Type B pancreatic cell (in vitro differentiated cells): Measurements from ENCODE around the gene MSI2. TPM values are rescaled to one million over a fixed set of nuclear protein-coding genes. Genes with fewer than 3 reads are reported as not detected.

Experiments
- DNase-seq: peaks from one replicate; pipeline ENCODE4 v3.0.0; 2021; ENCODE audit warnings: mixed read lengths; ENCODE audit not compliant: unreplicated experiment; ENCODE audit errors: extremely low spot score
- H3K27ac Mint-ChIP-seq: 2 replicates; pipeline ENCODE4 v1.8.0; 2021; ENCODE audit warnings: mild to moderate bottlenecking, mixed read lengths
- H3K27me3 Mint-ChIP-seq: 2 replicates; pipeline ENCODE4 v1.8.0; 2021; ENCODE audit warnings: mixed read lengths
- H3K36me3 Mint-ChIP-seq: 2 replicates; pipeline ENCODE4 v1.8.0; 2021; ENCODE audit warnings: mixed read lengths
- H3K4me1 Mint-ChIP-seq: one replicate; pipeline ENCODE4 v1.8.0; 2021; ENCODE audit warnings: mixed read lengths; ENCODE audit not compliant: unreplicated experiment
- H3K4me3 Mint-ChIP-seq: 2 replicates; pipeline ENCODE4 v1.8.0; 2021; ENCODE audit warnings: mild to moderate bottlenecking, mixed read lengths
- H3K9me3 Mint-ChIP-seq: 2 replicates; pipeline ENCODE4 v1.8.0; 2021; ENCODE audit warnings: mixed read lengths
- total RNA-seq: library from RNA; stranded (reverse); gene quantifications from 2 replicates; pipeline ENCODE4 v1.2.1, GENCODE V29; 2021; ENCODE audit warnings: low replicate concordance
- TF ChIP-seq, protein P1 (sequence below): fragments of 200-600 bp; sonication (generic); conservative IDR thresholded peaks from 2 replicates; pipeline ENCODE4 v1.5.0; 2021; ENCODE audit warnings: antibody characterized with exemption, mild to moderate bottlenecking

Gene MSI2
- total RNA-seq, 1 donor from 2014 or later, result 158 TPM

DNA sequence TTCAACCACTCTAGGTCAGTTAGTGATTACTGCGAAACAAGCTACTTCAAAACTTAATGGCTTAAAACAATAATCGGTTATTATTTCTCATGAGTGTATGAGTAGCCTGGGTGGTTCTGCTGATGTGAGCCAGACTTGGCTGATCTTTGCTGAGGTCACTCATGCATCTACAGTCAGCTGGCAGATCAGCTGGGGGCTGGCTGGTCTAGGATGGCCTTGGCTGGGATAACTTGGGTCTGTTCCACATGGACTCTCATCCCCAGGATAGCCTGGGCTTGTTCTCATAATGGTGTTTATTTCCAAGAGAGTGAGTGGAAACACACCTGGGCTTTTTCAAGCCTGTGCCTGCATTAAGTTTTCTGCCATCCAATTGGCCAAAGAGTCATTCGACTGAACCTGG, 475.7 kb downstream of the MSI2 start:
- Mint-ChIP-seq H3K27ac (no peak overlapping the region), H3K27me3 (peaks cover 12% of the 10 kb centered on the region), H3K36me3 (no peaks in the 10 kb centered on the region), H3K9me3 (no peaks in the 10 kb centered on the region), H3K4me1 (no peaks in the 10 kb centered on the region), H3K4me3 (no peak overlapping the region)
- no peak for DNase-seq
- TF ChIP-seq, protein P1, sequence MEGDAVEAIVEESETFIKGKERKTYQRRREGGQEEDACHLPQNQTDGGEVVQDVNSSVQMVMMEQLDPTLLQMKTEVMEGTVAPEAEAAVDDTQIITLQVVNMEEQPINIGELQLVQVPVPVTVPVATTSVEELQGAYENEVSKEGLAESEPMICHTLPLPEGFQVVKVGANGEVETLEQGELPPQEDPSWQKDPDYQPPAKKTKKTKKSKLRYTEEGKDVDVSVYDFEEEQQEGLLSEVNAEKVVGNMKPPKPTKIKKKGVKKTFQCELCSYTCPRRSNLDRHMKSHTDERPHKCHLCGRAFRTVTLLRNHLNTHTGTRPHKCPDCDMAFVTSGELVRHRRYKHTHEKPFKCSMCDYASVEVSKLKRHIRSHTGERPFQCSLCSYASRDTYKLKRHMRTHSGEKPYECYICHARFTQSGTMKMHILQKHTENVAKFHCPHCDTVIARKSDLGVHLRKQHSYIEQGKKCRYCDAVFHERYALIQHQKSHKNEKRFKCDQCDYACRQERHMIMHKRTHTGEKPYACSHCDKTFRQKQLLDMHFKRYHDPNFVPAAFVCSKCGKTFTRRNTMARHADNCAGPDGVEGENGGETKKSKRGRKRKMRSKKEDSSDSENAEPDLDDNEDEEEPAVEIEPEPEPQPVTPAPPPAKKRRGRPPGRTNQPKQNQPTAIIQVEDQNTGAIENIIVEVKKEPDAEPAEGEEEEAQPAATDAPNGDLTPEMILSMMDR, result no peak

DNA sequence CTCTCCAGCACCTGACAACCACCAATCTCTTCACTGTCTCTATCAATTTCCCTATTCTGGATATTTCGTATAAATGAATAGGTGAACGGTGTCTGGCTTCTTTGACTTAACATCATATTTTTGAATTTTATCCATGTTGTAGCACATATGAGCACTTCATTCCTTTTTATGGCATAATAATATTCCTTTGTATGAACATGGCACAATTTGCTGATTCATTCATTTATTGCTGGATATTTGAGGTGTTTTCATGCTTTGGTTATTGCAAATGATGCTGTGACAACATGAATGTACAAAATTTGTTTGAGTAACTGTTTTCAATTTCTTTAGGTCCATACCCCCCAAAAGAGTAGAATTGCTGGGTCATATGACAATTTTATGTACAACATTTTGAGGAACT, 476.8 kb downstream of the MSI2 start:
- H3K27me3 Mint-ChIP-seq, result peaks cover 12% of the 10 kb centered on the region
- TF ChIP-seq, protein P1, result no peak

More for the DNA sequence above, 476.8 kb downstream of the MSI2 start:
- no peak overlapping the region for H3K4me3 Mint-ChIP-seq
- no peaks in the 10 kb centered on the region for H3K9me3 Mint-ChIP-seq
- H3K36me3 Mint-ChIP-seq, result no peaks in the 10 kb centered on the region
- DNase-seq, result no peak
- H3K4me1 Mint-ChIP-seq, result no peaks in the 10 kb centered on the region
- H3K27ac Mint-ChIP-seq, result no peak overlapping the region

Other genes starting within 250 kb of the MSI2 start
- 42.6 and 43.6 TPM in 2 replicates for gene AKAP1, start 171.3 kb upstream of the MSI2 start, total RNA-seq